HepG2 (cell line): ENCODE measurements around the gene THAP5. TPM values are rescaled to one million over a fixed set of nuclear protein-coding genes. Genes with fewer than 3 reads are reported as not detected.

Experiments used
- ATAC-seq: fragments of 200-7000 bp; cut with Tn5 transposase; 3 replicates; pipeline ENCODE4 v1.9.1; 2020; ENCODE audit warnings: mild to moderate bottlenecking, moderate library complexity
- BruUV-seq: library from RNA; stranded (reverse); fragments of 400-500 nt; replicated peaks from 2 replicates; lab custom pipeline; 2021; lab: Mats Ljungman, UMichigan
- CTCF ChIA-PET: fragments of 300-600 bp; formaldehyde crosslinking; extraction: SDS; loops from one replicate; lab custom pipeline; 2021; ENCODE audit warnings: low total read pairs, inconsistent platforms, low intra/inter-chr PET ratio; lab: Yijun Ruan, JAX
- POLR2A ChIA-PET: fragments of 350-600 bp; sonication (Branson Sonifier 250); formaldehyde crosslinking; loops from one replicate; lab custom pipeline; 2020; ENCODE audit warnings: antibody characterized with exemption, inconsistent platforms; lab: Yijun Ruan, JAX
- DNase-seq: peaks from one replicate; pipeline ENCODE4 v3.0.0-alpha.2; 2015; ENCODE audit warnings: low spot score
- FAIRE-seq: peaks from 3 replicates; lab custom pipeline; 2011; peaks lifted over from hg19 to GRCh38; lab: Jason Lieb, UNC
- H2AFZ ChIP-seq: one replicate; pipeline ENCODE4 v1.6.1; 2011; ENCODE audit warnings: low read length, inconsistent platforms
- H3K27ac ChIP-seq: fragments of 300-600 bp; 3 replicates; pipeline ENCODE4 v1.8.0; 2011; ENCODE audit warnings: mixed run types, mild to moderate bottlenecking, mixed read lengths, low read length, inconsistent platforms; ENCODE audit not compliant: insufficient read depth; ENCODE audit errors: extremely low read length
- H3K27me3 ChIP-seq, 2 experiments: fragments of 200-600 bp in 1 of 2; 2 replicates in 1 of 2; 3 replicates in 1 of 2; pipeline versions ENCODE4 v1.6.0 to v1.8.0; 2011; ENCODE audit warnings: low read length in 2 of 2, mild to moderate bottlenecking in 2 of 2, moderate library complexity in 2 of 2, inconsistent platforms in 1 of 2; ENCODE audit not compliant: insufficient read depth in 2 of 2, control insufficient read depth in 1 of 2
- H3K36me3 ChIP-seq, 2 experiments: fragments of 200-600 bp in 1 of 2; replicated peaks in 1 of 2; 2 replicates in 1 of 2; 3 replicates in 1 of 2; pipeline versions ENCODE4 v1.5.1 to v1.8.0; 2011; ENCODE audit warnings: low read length in 2 of 2, inconsistent platforms in 1 of 2; ENCODE audit not compliant: insufficient read depth in 2 of 2, control insufficient read depth in 1 of 2
- H3K4me1 ChIP-seq: 2 replicates; pipeline ENCODE4 v1.5.1; 2012; ENCODE audit warnings: low read length, inconsistent platforms; ENCODE audit not compliant: insufficient read depth
- H3K4me2 ChIP-seq: 2 replicates; pipeline ENCODE4 v1.6.0; 2011; ENCODE audit warnings: low read depth, low read length, inconsistent platforms
- H3K4me3 ChIP-seq, 3 experiments: fragments of 200-600 bp in 1 of 3; sonication (generic), shearing (Covaris generic) in 1 of 3; replicated peaks in 1 of 3; 2 replicates each; pipeline ENCODE4 v1.5.1; 2011 to 2016; ENCODE audit warnings: low read length in 3 of 3, inconsistent platforms in 2 of 3, low read depth in 2 of 3, mild to moderate bottlenecking in 2 of 3, control low read depth in 1 of 3, mixed read lengths in 1 of 3; ENCODE audit not compliant: insufficient read depth in 1 of 3
- H3K79me2 ChIP-seq: one replicate; pipeline ENCODE4 v1.6.1; 2011; ENCODE audit warnings: low read length, inconsistent platforms; ENCODE audit not compliant: insufficient read depth
- H3K9ac ChIP-seq: 2 replicates; pipeline ENCODE4 v1.6.0; 2011; ENCODE audit warnings: mild to moderate bottlenecking, low read depth, low read length, inconsistent platforms; ENCODE audit not compliant: insufficient read depth
- H3K9me3 ChIP-seq: 2 replicates; pipeline ENCODE4 v1.5.1; 2012; ENCODE audit warnings: mild to moderate bottlenecking, low read length
- H4K20me1 ChIP-seq: 2 replicates; pipeline ENCODE4 v1.6.0; 2011; ENCODE audit warnings: inconsistent platforms, mild to moderate bottlenecking, low read length, moderate library complexity; ENCODE audit not compliant: insufficient read depth
- CENPX ChIP-seq: sonication (generic); formaldehyde crosslinking; IDR thresholded peaks from 2 replicates; pipeline ENCODE4 v1.9.0; 2021; ENCODE audit warnings: mild to moderate bottlenecking, missing genetic modification reagents, moderate library complexity
- DR1 ChIP-seq: sonication (generic); formaldehyde crosslinking; IDR thresholded peaks from 2 replicates; pipeline ENCODE4 v1.8.0; 2021; ENCODE audit warnings: mild to moderate bottlenecking, missing genetic modification reagents, inconsistent platforms
- ELF3 ChIP-seq: IDR thresholded peaks from 2 replicates; pipeline ENCODE4 v1.6.1; 2016; ENCODE audit warnings: missing genetic modification reagents, missing compliant biosample characterization
- FOXJ3 ChIP-seq: sonication (generic); formaldehyde crosslinking; IDR thresholded peaks from 2 replicates; pipeline ENCODE4 v1.4.0; 2020; ENCODE audit warnings: missing genetic modification reagents, mild to moderate bottlenecking, borderline replicate concordance
- SP2 ChIP-seq: sonication (generic); formaldehyde crosslinking; IDR thresholded peaks from 2 replicates; pipeline ENCODE4 v1.5.1; 2020; ENCODE audit warnings: mild to moderate bottlenecking, missing genetic modification reagents
- TBL1XR1 ChIP-seq: fragments of 150-350 bp; IDR thresholded peaks from 2 replicates; pipeline ENCODE4 v1.6.1; 2014; ENCODE audit warnings: borderline replicate concordance, low read length; ENCODE audit not compliant: partially characterized antibody
- ZFP41 ChIP-seq: sonication (generic); formaldehyde crosslinking; IDR thresholded peaks from 2 replicates; pipeline ENCODE4 v1.4.0; 2020; ENCODE audit warnings: mild to moderate bottlenecking, missing genetic modification reagents, borderline replicate concordance
- ZKSCAN8 ChIP-seq: IDR thresholded peaks from 2 replicates; pipeline ENCODE4 v1.6.1; 2016; ENCODE audit warnings: borderline replicate concordance, missing genetic modification reagents, missing compliant biosample characterization
- ZNF232 ChIP-seq: sonication (generic); formaldehyde crosslinking; IDR thresholded peaks from 2 replicates; pipeline ENCODE4 v1.4.0; 2020; ENCODE audit warnings: missing genetic modification reagents, borderline replicate concordance
- ZNF251 ChIP-seq: sonication (generic); formaldehyde crosslinking; IDR thresholded peaks from 2 replicates; pipeline ENCODE4 v1.9.0; 2021; ENCODE audit warnings: mild to moderate bottlenecking, missing genetic modification reagents
- ZNF263 ChIP-seq: sonication (generic); formaldehyde crosslinking; IDR thresholded peaks from 2 replicates; pipeline ENCODE4 v1.4.0; 2020; ENCODE audit warnings: missing genetic modification reagents
- ZNF264 ChIP-seq: sonication (generic); formaldehyde crosslinking; IDR thresholded peaks from 2 replicates; pipeline ENCODE4 v1.4.0; 2020; ENCODE audit warnings: missing genetic modification reagents
- ZNF496 ChIP-seq: sonication (generic); formaldehyde crosslinking; IDR thresholded peaks from 2 replicates; pipeline ENCODE4 v1.8.1; 2023; ENCODE audit warnings: mild to moderate bottlenecking, moderate library complexity, missing genetic modification reagents; ENCODE audit not compliant: insufficient replicate concordance
- WGBS: methylation state at CpG from one replicate; pipeline ENCODE4 v1.1.6; 2017; ENCODE audit warnings: low lambda C conversion rate; 5-methylcytosine and 5-hydroxymethylcytosine counted together
- in situ Hi-C: cut with HindIII; loops from 2 replicates; pipeline ENCODE4 v1.10.0; 2017; ENCODE audit warnings: low pct_unique_long_range_greater_than_20kb; ENCODE audit not compliant: extremely low pct_ligation_motif_present
- intact Hi-C: fragments of 100-400 bp; cut with micrococcal nuclease; formaldehyde crosslinking; loops from one replicate; pipeline ENCODE4 v1.10.0; 2022; ENCODE audit not compliant: unreplicated experiment
- polyA plus RNA-seq, 8 experiments: library from polyadenylated mRNA; depleted of rRNA in 3 of 8; stranded (reverse) in 7 of 8; unstranded in 1 of 8; fragments of >200 nt; fragmentation: Illumina TruSeq in 4 of 8; extraction: Trizol in 4 of 8; gene quantifications; 2 replicates each; pipeline versions ENCODE4 v1.2.1 to v1.2.3, GENCODE V29; 2011 to 2016; ENCODE audit warnings: low read depth in 4 of 8, missing spikeins in 1 of 8, mixed read lengths in 1 of 8; ENCODE audit not compliant: insufficient read depth in 1 of 8
- total RNA-seq, 5 experiments: library from RNA; depleted of rRNA; stranded (reverse); fragments of >200 nt; fragmentation: Illumina TruSeq; extraction: Trizol; gene quantifications; 2 replicates each; pipeline ENCODE4 v1.2.3, GENCODE V29; 2016; ENCODE audit warnings: low read depth in 1 of 5

THAP5 gene
- total and polyA plus RNA-seq, 2 of the 13 experiments (the other 11 are each of a cell fraction or from before 2014, with no cell fraction given) = 3.6 to 11.8 TPM

DNA sequence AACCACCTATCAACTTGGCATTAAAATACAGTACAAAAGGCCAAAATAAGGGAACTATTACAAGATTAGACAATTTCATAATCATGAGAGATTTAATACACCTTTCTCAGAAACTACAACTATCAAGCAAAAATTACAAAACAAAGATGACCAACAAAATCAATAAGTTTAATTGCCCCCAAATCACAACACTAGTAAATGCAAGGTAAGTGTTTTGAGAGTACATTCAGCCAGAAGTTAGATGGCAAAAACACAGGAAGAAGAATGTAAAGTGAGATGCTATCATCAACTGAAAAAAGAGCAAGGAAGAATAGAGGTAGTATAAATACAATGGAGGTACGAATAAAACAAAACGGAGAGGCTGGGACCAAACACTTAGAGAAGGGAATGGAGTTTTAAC, 46.7 kb downstream of the THAP5 start (continued):
- no peak for TF ChIP-seq TBL1XR1

DNA sequence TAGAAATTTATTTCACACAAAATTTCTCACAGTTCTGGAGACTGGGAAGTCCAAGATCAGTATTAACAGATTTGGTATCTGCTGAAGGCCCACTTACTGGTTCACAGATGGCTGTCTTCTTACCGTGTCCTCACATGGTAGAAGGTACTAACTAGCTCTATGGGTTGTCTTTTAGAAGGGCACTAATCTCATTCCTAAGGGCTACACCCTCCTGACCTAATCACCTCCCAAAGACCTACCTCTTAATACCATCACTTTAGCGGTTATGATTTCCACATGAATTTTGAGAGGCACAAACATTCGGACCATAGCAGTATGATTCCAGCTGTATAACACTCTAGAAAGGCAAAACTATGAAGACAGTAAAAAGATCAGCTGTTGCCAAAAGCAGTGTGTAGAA, 51.6 kb downstream of the THAP5 start:
- H3K27me3 ChIP-seq = no peaks in the 10 kb centered on the region
- POLR2A ChIA-PET = no interaction called here
- intact Hi-C loops (no loop called here), in situ Hi-C loops (no loop called here)
- no peak overlapping the region for H3K27ac ChIP-seq
- H2AFZ ChIP-seq = no peak overlapping the region
- H3K79me2 ChIP-seq = peaks cover 7% of the 10 kb centered on the region
- TF ChIP-seq ZNF264 (CRISPR knock-in tag) = peak; percentile 90
- no peak for TF ChIP-seq DR1 (CRISPR knock-in tag)
- FAIRE-seq (no peak), DNase-seq (no peak), ATAC-seq (no peak)
- H3K9me3 ChIP-seq = no peaks in the 10 kb centered on the region
- H3K4me1 ChIP-seq = peaks cover 7% of the 10 kb centered on the region
- CTCF ChIA-PET = no interaction called here
- WGBS = 100% methylated on average over 3 of the region's 3 CpGs
- H3K4me2 ChIP-seq = no peak overlapping the region
- no peak overlapping the region for H3K4me3 ChIP-seq
- peaks cover 0 to 20% of the 10 kb centered on the region in 2 experiments; a peak in 3 of 5 replicates for H3K36me3 ChIP-seq
- BruUV-seq = no TSS peak
- H3K9ac ChIP-seq = no peak overlapping the region
- H4K20me1 ChIP-seq = no peaks in the 10 kb centered on the region

DNA sequence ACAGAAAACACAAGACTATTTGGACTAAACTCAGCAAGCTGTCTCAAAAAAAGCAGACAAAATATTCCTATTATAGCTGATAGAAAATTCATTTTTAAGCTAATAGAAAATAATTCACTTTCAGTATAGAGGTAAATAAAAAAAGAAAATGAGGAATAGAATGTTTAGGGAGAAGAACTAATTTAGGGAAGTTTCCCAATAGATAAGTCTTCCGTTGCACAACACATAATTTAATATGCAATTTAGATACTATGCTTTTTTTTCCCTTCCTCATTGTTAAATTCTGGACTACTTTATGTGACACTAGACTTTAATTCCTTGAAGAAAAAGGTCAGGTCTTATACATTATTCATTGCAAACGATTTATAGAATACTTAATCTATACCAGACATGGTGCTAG, 53.9 kb downstream of the THAP5 start:
- DNase-seq = no peak
- Histone ChIP-seq H3K4me1 (no peaks in the 10 kb centered on the region), H3K4me3 (no peak overlapping the region), H4K20me1 (no peaks in the 10 kb centered on the region), H3K79me2 (peaks cover 2% of the 10 kb centered on the region), H3K36me3 (peaks cover 0 to 24% of the 10 kb centered on the region in 2 experiments; a peak in 4 of 5 replicates), H3K4me2 (no peak overlapping the region), H3K27me3 (no peaks in the 10 kb centered on the region), H3K27ac (no peak overlapping the region), H3K9ac (no peak overlapping the region), H3K9me3 (no peaks in the 10 kb centered on the region), H2AFZ (no peak overlapping the region)
- WGBS = 91% methylated on average over 2 of the region's 2 CpGs
- CTCF ChIA-PET = no interaction called here
- no TSS peak for BruUV-seq
- intact Hi-C loops = no loop called here
- POLR2A ChIA-PET = no interaction called here
- TF ChIP-seq ZNF232 (CRISPR knock-in tag) (no peak), SP2 (CRISPR knock-in tag) (no peak), ZKSCAN8 (CRISPR knock-in tag) (no peak), ZNF251 (no peak), ZFP41 (CRISPR knock-in tag) (no peak), ZNF263 (CRISPR knock-in tag) (no peak), FOXJ3 (no peak), ELF3 (CRISPR knock-in tag) (no peak), ZNF496 (CRISPR knock-in tag) (no peak), CENPX (CRISPR knock-in tag) (no peak)
- no peak for ATAC-seq
- no peak for FAIRE-seq
- in situ Hi-C loops = no loop called here
